ENCODE data around the gene NRAP. TPM values are rescaled to one million over a fixed set of nuclear protein-coding genes. Genes with fewer than 3 reads are reported as not detected.

NRAP gene
- total RNA-seq, 1 experiment from 2014 or later: 0.05 TPM

DNA sequence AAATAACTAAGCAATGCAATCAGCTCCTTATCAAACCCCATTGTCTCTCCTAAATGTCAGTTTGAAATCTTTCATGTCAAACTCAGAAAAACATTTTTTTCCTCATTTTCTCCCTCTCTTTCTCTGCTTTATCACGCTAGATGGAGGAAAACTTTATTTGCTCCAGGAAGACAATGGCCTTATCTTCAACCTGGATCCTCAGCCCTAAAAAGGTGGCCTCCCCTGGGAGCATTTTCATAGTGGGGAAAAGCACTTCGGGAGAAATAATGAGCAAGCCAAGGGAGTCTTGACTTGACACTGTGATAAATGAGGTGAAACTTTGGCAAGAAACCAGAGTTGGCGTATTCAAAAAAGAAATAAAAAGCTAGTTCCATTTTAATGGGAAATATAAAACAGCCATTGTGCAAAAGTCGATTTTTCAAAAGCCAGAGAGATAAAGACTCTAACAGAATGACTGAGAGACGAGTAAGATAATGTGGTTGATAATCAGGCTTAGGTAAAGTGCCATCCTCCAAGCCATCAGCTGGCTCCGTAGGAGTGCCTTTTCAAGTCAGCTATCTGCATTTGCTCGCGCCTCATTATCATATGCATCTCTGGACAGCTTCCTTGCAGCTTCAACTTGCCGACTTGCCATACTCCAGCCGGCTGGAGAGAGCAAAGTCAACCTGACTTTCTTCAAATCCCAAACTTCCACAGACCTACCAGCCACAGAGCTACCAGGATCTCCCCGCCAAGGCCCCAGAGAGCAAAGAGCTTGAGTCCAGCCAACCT is 91.1 kb downstream of the NRAP start:
- no peak overlapping the region for H3K4me3 ChIP-seq (ENCODE audit: low read depth, low read length)
- no peaks in the 10 kb centered on the region for H3K4me1 Mint-ChIP-seq (ENCODE audit: low read depth, unreplicated experiment)
- no peak overlapping the region for H3K4me3 Mint-ChIP-seq (ENCODE audit: unreplicated experiment)
- H3K36me3 Mint-ChIP-seq (ENCODE audit: insufficient read depth, unreplicated experiment): no peaks in the 10 kb centered on the region
- no peaks in the 10 kb centered on the region for H3K27me3 ChIP-seq (replicated peaks; ENCODE audit: control insufficient read depth, insufficient read depth, low read length)
- ChIA-PET CTCF (no interaction called here), POLR2A (no interaction called here)
- no peaks in the 10 kb centered on the region for H3K4me1 ChIP-seq
- intact Hi-C loops (cut with micrococcal nuclease; ENCODE audit: unreplicated experiment): no loop called here
- no peaks in the 10 kb centered on the region for H3K36me3 ChIP-seq (ENCODE audit: control insufficient read depth, insufficient read depth, low read length)
- no peaks in the 10 kb centered on the region for H3K9me3 ChIP-seq
- H3K27ac Mint-ChIP-seq (ENCODE audit: unreplicated experiment): no peak overlapping the region
- no peaks in the 10 kb centered on the region for H3K27me3 Mint-ChIP-seq (ENCODE audit: insufficient read depth, unreplicated experiment)
- H3K9me3 Mint-ChIP-seq (ENCODE audit: unreplicated experiment): no peaks in the 10 kb centered on the region
- no TSS peak for BruUV-seq (replicated peaks)
- no peak for DNase-seq
- TF ChIP-seq, protein P1, sequence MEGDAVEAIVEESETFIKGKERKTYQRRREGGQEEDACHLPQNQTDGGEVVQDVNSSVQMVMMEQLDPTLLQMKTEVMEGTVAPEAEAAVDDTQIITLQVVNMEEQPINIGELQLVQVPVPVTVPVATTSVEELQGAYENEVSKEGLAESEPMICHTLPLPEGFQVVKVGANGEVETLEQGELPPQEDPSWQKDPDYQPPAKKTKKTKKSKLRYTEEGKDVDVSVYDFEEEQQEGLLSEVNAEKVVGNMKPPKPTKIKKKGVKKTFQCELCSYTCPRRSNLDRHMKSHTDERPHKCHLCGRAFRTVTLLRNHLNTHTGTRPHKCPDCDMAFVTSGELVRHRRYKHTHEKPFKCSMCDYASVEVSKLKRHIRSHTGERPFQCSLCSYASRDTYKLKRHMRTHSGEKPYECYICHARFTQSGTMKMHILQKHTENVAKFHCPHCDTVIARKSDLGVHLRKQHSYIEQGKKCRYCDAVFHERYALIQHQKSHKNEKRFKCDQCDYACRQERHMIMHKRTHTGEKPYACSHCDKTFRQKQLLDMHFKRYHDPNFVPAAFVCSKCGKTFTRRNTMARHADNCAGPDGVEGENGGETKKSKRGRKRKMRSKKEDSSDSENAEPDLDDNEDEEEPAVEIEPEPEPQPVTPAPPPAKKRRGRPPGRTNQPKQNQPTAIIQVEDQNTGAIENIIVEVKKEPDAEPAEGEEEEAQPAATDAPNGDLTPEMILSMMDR (IDR thresholded peaks at IDR 0.05; ENCODE audit: insufficient read depth in 1 of 2, low read depth in 1 of 2, low read length in 1 of 2, severe bottlenecking in 1 of 2, unreplicated experiment in 1 of 2): no peak

DNA sequence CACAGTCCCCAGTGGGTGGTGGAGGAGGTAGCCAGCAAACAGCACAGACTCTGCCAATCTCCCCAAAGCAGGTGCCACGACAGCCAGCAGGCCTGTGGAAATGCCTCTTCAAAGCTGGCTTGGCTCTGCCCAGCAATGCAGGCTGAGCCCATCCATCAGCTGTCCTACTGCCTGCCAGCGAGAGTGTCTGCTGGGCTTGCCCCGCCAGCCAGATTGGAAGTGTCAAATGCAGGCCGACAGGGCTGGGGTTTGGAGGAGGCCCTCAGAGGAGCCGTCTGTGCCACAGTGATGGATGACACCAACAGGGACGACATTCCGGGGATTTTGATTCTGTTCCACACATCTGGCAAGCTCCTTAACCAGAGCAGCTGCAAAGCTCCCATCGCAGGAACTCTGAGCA is 94.3 kb downstream of the NRAP start:
- BruUV-seq (replicated peaks): no TSS peak
- Mint-ChIP-seq H3K27ac (ENCODE audit: unreplicated experiment) (no peak overlapping the region), H3K9me3 (ENCODE audit: unreplicated experiment) (no peaks in the 10 kb centered on the region), H3K4me1 (ENCODE audit: low read depth, unreplicated experiment) (peaks cover 6% of the 10 kb centered on the region), H3K4me3 (ENCODE audit: unreplicated experiment) (no peak overlapping the region), H3K36me3 (ENCODE audit: insufficient read depth, unreplicated experiment) (no peaks in the 10 kb centered on the region), H3K27me3 (ENCODE audit: insufficient read depth, unreplicated experiment) (no peaks in the 10 kb centered on the region)
- H3K4me3 ChIP-seq (ENCODE audit: low read depth, low read length): no peak overlapping the region
- no peaks in the 10 kb centered on the region for H3K36me3 ChIP-seq (ENCODE audit: control insufficient read depth, insufficient read depth, low read length)
- ChIA-PET CTCF (no interaction called here), POLR2A (no interaction called here)
- H3K4me1 ChIP-seq: no peaks in the 10 kb centered on the region
- H3K9me3 ChIP-seq: no peaks in the 10 kb centered on the region
- TF ChIP-seq, protein P1 (IDR thresholded peaks at IDR 0.05; ENCODE audit: insufficient read depth in 1 of 2, low read depth in 1 of 2, low read length in 1 of 2, severe bottlenecking in 1 of 2, unreplicated experiment in 1 of 2): no peak
- no peaks in the 10 kb centered on the region for H3K27me3 ChIP-seq (replicated peaks; ENCODE audit: control insufficient read depth, insufficient read depth, low read length)
- DNase-seq: no peak
- intact Hi-C loops (cut with micrococcal nuclease; ENCODE audit: unreplicated experiment): no loop called here

DNA sequence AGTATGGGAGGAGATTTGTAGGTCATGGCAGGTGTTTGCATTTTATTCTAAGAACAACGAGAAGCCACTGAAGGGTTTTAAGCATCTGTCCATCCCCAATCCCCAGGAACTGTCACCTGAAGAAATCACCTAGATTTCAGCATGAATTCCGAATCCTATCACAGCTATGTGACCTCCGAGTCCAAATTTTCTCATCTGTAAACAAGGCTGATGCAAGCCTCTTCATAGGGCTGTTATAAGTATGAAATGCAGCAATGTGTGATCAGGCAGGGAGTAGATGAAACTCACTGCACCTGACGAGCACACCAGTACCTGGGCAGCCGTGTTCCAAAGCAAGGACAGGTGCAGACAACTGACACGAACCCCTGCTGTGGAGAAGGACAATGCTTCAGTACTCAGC is 97.0 kb downstream of the NRAP start:
- H3K9me3 ChIP-seq: no peaks in the 10 kb centered on the region
- H3K27me3 Mint-ChIP-seq (ENCODE audit: insufficient read depth, unreplicated experiment): no peaks in the 10 kb centered on the region
- peaks cover 6% of the 10 kb centered on the region for H3K36me3 Mint-ChIP-seq (ENCODE audit: insufficient read depth, unreplicated experiment)
- H3K36me3 ChIP-seq (ENCODE audit: control insufficient read depth, insufficient read depth, low read length): no peaks in the 10 kb centered on the region
- TF ChIP-seq, protein P1 (IDR thresholded peaks at IDR 0.05; ENCODE audit: insufficient read depth in 1 of 2, low read depth in 1 of 2, low read length in 1 of 2, severe bottlenecking in 1 of 2, unreplicated experiment in 1 of 2): no peak
- POLR2A ChIA-PET: no interaction called here
- H3K27ac Mint-ChIP-seq (ENCODE audit: unreplicated experiment): peak overlapping the region; percentile 31
- intact Hi-C loops (cut with micrococcal nuclease; ENCODE audit: unreplicated experiment): no loop called here
- no peak overlapping the region for H3K4me3 ChIP-seq (ENCODE audit: low read depth, low read length)
- H3K9me3 Mint-ChIP-seq (ENCODE audit: unreplicated experiment): no peaks in the 10 kb centered on the region
- CTCF ChIA-PET: no interaction called here
- no peaks in the 10 kb centered on the region for H3K27me3 ChIP-seq (replicated peaks; ENCODE audit: control insufficient read depth, insufficient read depth, low read length)
- peaks cover 14% of the 10 kb centered on the region for H3K4me1 ChIP-seq
- DNase-seq: no peak
- H3K4me1 Mint-ChIP-seq (ENCODE audit: low read depth, unreplicated experiment): peaks cover 28% of the 10 kb centered on the region
- no TSS peak for BruUV-seq (replicated peaks)
- no peak overlapping the region for H3K4me3 Mint-ChIP-seq (ENCODE audit: unreplicated experiment)

All from Caco-2 (cell line).